ENCODE data around the gene COG4. TPM values are rescaled to one million over a fixed set of nuclear protein-coding genes. Genes with fewer than 3 reads are reported as not detected.

Gene COG4
- total RNA-seq, 2 experiments from 2014 or later, result 15.9 to 19.3 TPM

- H3K27ac Mint-ChIP-seq, result no peak overlapping the region
- DNase-seq (no peak), ATAC-seq (ENCODE audit: poor library complexity) (no peak)
- H3K4me3 Mint-ChIP-seq, result peak overlapping the region; percentile 90
- H3K4me1 Mint-ChIP-seq (ENCODE audit: low read depth), result peaks cover 23% of the 10 kb centered on the region
- TF ChIP-seq CTCF (IDR thresholded peaks at IDR 0.05), result no peak
- CTCF ChIA-PET, result interaction anchor here (1.1 kb wide), 1 partner anchor 86 kb away, joined by 4 read pairs; no protein-coding TSS in a partner anchor
- no peak overlapping the region for H3K4me3 ChIP-seq (ENCODE audit: low read length)
- H3K9me3 Mint-ChIP-seq, result no peaks in the 10 kb centered on the region
- POLR2A ChIA-PET, result interaction anchor here (0.6 to 1.3 kb wide), 3 partner anchors 17 to 75 kb away, joined by 3 to 4 read pairs (median 3); partner anchors contain the start of genes COG4 and ST3GAL2
- no peak overlapping the region for H3K27ac ChIP-seq (ENCODE audit: low read depth in 1 of 2, low read length in 2 of 2)
- H3K4me1 ChIP-seq (ENCODE audit: insufficient read depth, low read length), result peaks cover 21% of the 10 kb centered on the region
- H3K27me3 ChIP-seq (ENCODE audit: control insufficient read depth in 1 of 2, insufficient read depth in 2 of 2, low read length in 2 of 2), result no peaks in the 10 kb centered on the region
- intact Hi-C loops (cut with DNase I, micrococcal nuclease), result loop anchor here (2.0 kb wide), 3 partner anchors 17 to 75 kb away; partner anchors contain the start of gene ST3GAL2 (in 1 of the 2)
- no peaks in the 10 kb centered on the region for H3K27me3 Mint-ChIP-seq
- H3K9me3 ChIP-seq (ENCODE audit: control insufficient read depth in 1 of 2, insufficient read depth in 1 of 2, low read length in 2 of 2), result no peaks in the 10 kb centered on the region
- H3K36me3 Mint-ChIP-seq (ENCODE audit: low read depth), result peaks cover 12% of the 10 kb centered on the region
- H3K36me3 ChIP-seq (ENCODE audit: insufficient read depth, low read length), result no peaks in the 10 kb centered on the region
Measured at GRCh38 chr16:70455910-70456309, 67.4 kb downstream of the COG4 start.

GRCh38 chr16:70454222-70455034, 68.9 kb downstream of the COG4 start, which contains the start of gene FCSK:
Gene FCSK (plus strand): TSS chr16:70454595. CDS start chr16:70463191, 8,596 bp downstream.
- Mint-ChIP-seq H3K9me3 (no peaks in the 10 kb centered on the region), H3K27me3 (no peaks in the 10 kb centered on the region), H3K27ac (peak within 1 kb of the TSS; percentile 61), H3K36me3 (ENCODE audit: low read depth) (peaks cover 12% of the 10 kb centered on the region), H3K4me1 (ENCODE audit: low read depth) (peaks cover 23% of the 10 kb centered on the region), H3K4me3 (peak within 1 kb of the TSS; percentile 90)
- no peak for TF ChIP-seq CTCF (IDR thresholded peaks at IDR 0.05)
- DNase-seq (peak; percentile 50 to 85 (median 59)), ATAC-seq (ENCODE audit: poor library complexity) (peak; percentile 91)
- H3K4me3 ChIP-seq (ENCODE audit: low read length), result peak within 1 kb of the TSS; percentile 93
- ChIA-PET POLR2A (interaction anchor here (0.8 to 3.3 kb wide), 10 partner anchors 12 to 165 kb away, joined by 3 to 54 read pairs (median 6); partner anchors contain the start of genes AARS1, COG4, DDX19A and DDX19B), CTCF (interaction anchor here (0.6 to 1.5 kb wide), 6 partner anchors 12 to 113 kb away, joined by 3 to 6 read pairs (median 3); no protein-coding TSS in a partner anchor)
- H3K36me3 ChIP-seq (ENCODE audit: insufficient read depth, low read length), result no peaks in the 10 kb centered on the region
- H3K27me3 ChIP-seq (ENCODE audit: control insufficient read depth in 1 of 2, insufficient read depth in 2 of 2, low read length in 2 of 2), result no peaks in the 10 kb centered on the region
- intact Hi-C loops (cut with DNase I, micrococcal nuclease), result loop anchor here (1.0 to 5.0 kb wide), 7 partner anchors 15 to 108 kb away; partner anchors contain the start of genes ST3GAL2 (in 2 of the 2), COG4 (in 1 of the 2), DDX19A (in 1 of the 2) and SF3B3 (in 1 of the 2)
- H3K27ac ChIP-seq (ENCODE audit: low read depth in 1 of 2, low read length in 2 of 2), result peak within 1 kb of the TSS; percentile 89 to 95
- no peaks in the 10 kb centered on the region for H3K9me3 ChIP-seq (ENCODE audit: control insufficient read depth in 1 of 2, insufficient read depth in 1 of 2, low read length in 2 of 2)
- H3K4me1 ChIP-seq (ENCODE audit: insufficient read depth, low read length), result peaks cover 21% of the 10 kb centered on the region

- H3K4me1 Mint-ChIP-seq (ENCODE audit: low read depth), result peaks cover 23% of the 10 kb centered on the region
- Histone ChIP-seq H3K4me3 (ENCODE audit: low read length) (peak overlapping the region; percentile 93), H3K9me3 (ENCODE audit: control insufficient read depth in 1 of 2, insufficient read depth in 1 of 2, low read length in 2 of 2) (no peaks in the 10 kb centered on the region), H3K27ac (ENCODE audit: low read depth in 1 of 2, low read length in 2 of 2) (peak overlapping the region; percentile 89 to 95), H3K36me3 (ENCODE audit: insufficient read depth, low read length) (no peaks in the 10 kb centered on the region), H3K4me1 (ENCODE audit: insufficient read depth, low read length) (peaks cover 21% of the 10 kb centered on the region), H3K27me3 (ENCODE audit: control insufficient read depth in 1 of 2, insufficient read depth in 2 of 2, low read length in 2 of 2) (no peaks in the 10 kb centered on the region)
- no peaks in the 10 kb centered on the region for H3K9me3 Mint-ChIP-seq
- intact Hi-C loops (cut with DNase I, micrococcal nuclease), result loop anchor here (1.0 to 5.0 kb wide), 7 partner anchors 15 to 108 kb away; partner anchors contain the start of genes ST3GAL2 (in 2 of the 2), COG4 (in 1 of the 2), DDX19A (in 1 of the 2) and SF3B3 (in 1 of the 2)
- peaks cover 12% of the 10 kb centered on the region for H3K36me3 Mint-ChIP-seq (ENCODE audit: low read depth)
- CTCF ChIA-PET, result interaction anchor here (0.6 to 1.5 kb wide), 4 partner anchors 11 to 79 kb away, joined by 3 to 6 read pairs (median 4); no protein-coding TSS in a partner anchor
- no peaks in the 10 kb centered on the region for H3K27me3 Mint-ChIP-seq
- no peak for TF ChIP-seq CTCF (IDR thresholded peaks at IDR 0.05)
- POLR2A ChIA-PET, result interaction anchor here (0.8 to 3.3 kb wide), 10 partner anchors 12 to 165 kb away, joined by 3 to 54 read pairs (median 6); partner anchors contain the start of genes AARS1, COG4, DDX19A and DDX19B
- H3K27ac Mint-ChIP-seq, result peak overlapping the region; percentile 61
- DNase-seq (no peak), ATAC-seq (ENCODE audit: poor library complexity) (no peak)
- H3K4me3 Mint-ChIP-seq, result peak overlapping the region; percentile 90
Measured at GRCh38 chr16:70453892-70454221, 69.5 kb downstream of the COG4 start.
